WTC11 (cell line): ENCODE measurements around the gene RFTN1.

Experiments used
- ATF3 ChIP-seq: sonication (generic); formaldehyde crosslinking; conservative IDR thresholded peaks from 2 replicates; pipeline ENCODE4 v1.8.1; 2022; ENCODE audit warnings: mild to moderate bottlenecking, missing genetic modification reagents
- CREB1 ChIP-seq: sonication (generic); formaldehyde crosslinking; IDR thresholded peaks from 2 replicates; pipeline ENCODE4 v1.8.0; 2023; ENCODE audit warnings: mild to moderate bottlenecking, missing genetic modification reagents
- E2F1 ChIP-seq: sonication (generic); formaldehyde crosslinking; IDR thresholded peaks from 2 replicates; pipeline ENCODE4 v1.8.0; 2022; ENCODE audit warnings: mild to moderate bottlenecking, missing genetic modification reagents
- ETV6 ChIP-seq: sonication (generic); formaldehyde crosslinking; IDR thresholded peaks from 2 replicates; pipeline ENCODE4 v1.8.1; 2022; ENCODE audit warnings: mild to moderate bottlenecking, missing genetic modification reagents
- FOXJ3 ChIP-seq: sonication (generic); formaldehyde crosslinking; IDR thresholded peaks from 2 replicates; pipeline ENCODE4 v1.9.0; 2021; ENCODE audit warnings: missing genetic modification reagents, mild to moderate bottlenecking, borderline replicate concordance
- IRF2 ChIP-seq: sonication (generic); formaldehyde crosslinking; IDR thresholded peaks from 2 replicates; pipeline ENCODE4 v1.8.0; 2022; ENCODE audit warnings: low read depth, missing genetic modification reagents, borderline replicate concordance
- JUN ChIP-seq: sonication (generic); formaldehyde crosslinking; IDR thresholded peaks from 2 replicates; pipeline ENCODE4 v1.8.0; 2023; ENCODE audit warnings: mild to moderate bottlenecking, missing genetic modification reagents
- MYBL2 ChIP-seq: sonication (generic); formaldehyde crosslinking; IDR thresholded peaks from 2 replicates; pipeline ENCODE4 v1.8.1; 2023; ENCODE audit warnings: mild to moderate bottlenecking, moderate library complexity, missing genetic modification reagents
- NFATC4 ChIP-seq: fragments of 250-450 bp; sonication (Bioruptor Pico); IDR thresholded peaks from 2 replicates; pipeline ENCODE4 v1.9.0; 2021; ENCODE audit warnings: mild to moderate bottlenecking
- RORB ChIP-seq: fragments of 250-450 bp; sonication (Bioruptor Pico); IDR thresholded peaks from 2 replicates; pipeline ENCODE4 v1.9.0; 2021; ENCODE audit warnings: mild to moderate bottlenecking
- SMAD4 ChIP-seq: sonication (generic); formaldehyde crosslinking; IDR thresholded peaks from 2 replicates; pipeline ENCODE4 v1.8.0; 2022; ENCODE audit warnings: mild to moderate bottlenecking, missing genetic modification reagents
- TF ChIP-seq, protein P1 (sequence below): fragments of 200-600 bp; IDR thresholded peaks from 2 replicates; pipeline ENCODE4 v1.8.0; 2022; ENCODE audit warnings: antibody characterized with exemption
- TF ChIP-seq, protein P2 (sequence below): sonication (generic); formaldehyde crosslinking; IDR thresholded peaks from 2 replicates; pipeline ENCODE4 v1.8.1; 2023; ENCODE audit warnings: mild to moderate bottlenecking, moderate library complexity, missing genetic modification reagents

- TF ChIP-seq FOXJ3 (CRISPR knock-in tag), result no peak
- TF ChIP-seq, protein P1, sequence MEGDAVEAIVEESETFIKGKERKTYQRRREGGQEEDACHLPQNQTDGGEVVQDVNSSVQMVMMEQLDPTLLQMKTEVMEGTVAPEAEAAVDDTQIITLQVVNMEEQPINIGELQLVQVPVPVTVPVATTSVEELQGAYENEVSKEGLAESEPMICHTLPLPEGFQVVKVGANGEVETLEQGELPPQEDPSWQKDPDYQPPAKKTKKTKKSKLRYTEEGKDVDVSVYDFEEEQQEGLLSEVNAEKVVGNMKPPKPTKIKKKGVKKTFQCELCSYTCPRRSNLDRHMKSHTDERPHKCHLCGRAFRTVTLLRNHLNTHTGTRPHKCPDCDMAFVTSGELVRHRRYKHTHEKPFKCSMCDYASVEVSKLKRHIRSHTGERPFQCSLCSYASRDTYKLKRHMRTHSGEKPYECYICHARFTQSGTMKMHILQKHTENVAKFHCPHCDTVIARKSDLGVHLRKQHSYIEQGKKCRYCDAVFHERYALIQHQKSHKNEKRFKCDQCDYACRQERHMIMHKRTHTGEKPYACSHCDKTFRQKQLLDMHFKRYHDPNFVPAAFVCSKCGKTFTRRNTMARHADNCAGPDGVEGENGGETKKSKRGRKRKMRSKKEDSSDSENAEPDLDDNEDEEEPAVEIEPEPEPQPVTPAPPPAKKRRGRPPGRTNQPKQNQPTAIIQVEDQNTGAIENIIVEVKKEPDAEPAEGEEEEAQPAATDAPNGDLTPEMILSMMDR, result no peak
- no peak for TF ChIP-seq MYBL2 (CRISPR knock-in tag)
- no peak for TF ChIP-seq CREB1
- no peak for TF ChIP-seq E2F1 (CRISPR knock-in tag)
- no peak for TF ChIP-seq SMAD4 (CRISPR knock-in tag)
- TF ChIP-seq NFATC4 (CRISPR knock-in tag), result no peak
- no peak for TF ChIP-seq RORB (CRISPR knock-in tag)
- no peak for TF ChIP-seq ATF3 (CRISPR knock-in tag)
- TF ChIP-seq, protein P2, sequence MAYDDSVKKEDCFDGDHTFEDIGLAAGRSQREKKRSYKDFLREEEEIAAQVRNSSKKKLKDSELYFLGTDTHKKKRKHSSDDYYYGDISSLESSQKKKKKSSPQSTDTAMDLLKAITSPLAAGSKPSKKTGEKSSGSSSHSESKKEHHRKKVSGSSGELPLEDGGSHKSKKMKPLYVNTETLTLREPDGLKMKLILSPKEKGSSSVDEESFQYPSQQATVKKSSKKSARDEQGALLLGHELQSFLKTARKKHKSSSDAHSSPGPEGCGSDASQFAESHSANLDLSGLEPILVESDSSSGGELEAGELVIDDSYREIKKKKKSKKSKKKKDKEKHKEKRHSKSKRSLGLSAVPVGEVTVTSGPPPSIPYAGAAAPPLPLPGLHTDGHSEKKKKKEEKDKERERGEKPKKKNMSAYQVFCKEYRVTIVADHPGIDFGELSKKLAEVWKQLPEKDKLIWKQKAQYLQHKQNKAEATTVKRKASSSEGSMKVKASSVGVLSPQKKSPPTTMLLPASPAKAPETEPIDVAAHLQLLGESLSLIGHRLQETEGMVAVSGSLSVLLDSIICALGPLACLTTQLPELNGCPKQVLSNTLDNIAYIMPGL (CRISPR knock-in tag), result no peak
- no peak for TF ChIP-seq JUN (CRISPR knock-in tag)
- TF ChIP-seq IRF2 (CRISPR knock-in tag), result no peak
- no peak for TF ChIP-seq ETV6 (CRISPR knock-in tag)
Observed at GRCh38 chr3:16468002-16468335, 45.5 kb downstream of the RFTN1 start.
